Raji (cell line): Measurements from ENCODE around the gene HP.

ENCODE experiments used
- POLR2A ChIP-seq: IDR thresholded peaks from 2 replicates; pipeline ENCODE4 v1.6.1; 2011; ENCODE audit warnings: low read depth, low read length, control low read depth; ENCODE audit not compliant: insufficient read depth

Gene HP

GRCh38 chr16:72027669-72028378 lies 26.5 kb upstream of the HP start:
- no peak for TF ChIP-seq POLR2A

- no peak for TF ChIP-seq POLR2A
These were observed 24.6 kb upstream of the HP start for GRCh38 chr16:72029567-72030271.

- no peak for TF ChIP-seq POLR2A
These were observed 20.9 kb upstream of the HP start for GRCh38 chr16:72033437-72033836.

DNA sequence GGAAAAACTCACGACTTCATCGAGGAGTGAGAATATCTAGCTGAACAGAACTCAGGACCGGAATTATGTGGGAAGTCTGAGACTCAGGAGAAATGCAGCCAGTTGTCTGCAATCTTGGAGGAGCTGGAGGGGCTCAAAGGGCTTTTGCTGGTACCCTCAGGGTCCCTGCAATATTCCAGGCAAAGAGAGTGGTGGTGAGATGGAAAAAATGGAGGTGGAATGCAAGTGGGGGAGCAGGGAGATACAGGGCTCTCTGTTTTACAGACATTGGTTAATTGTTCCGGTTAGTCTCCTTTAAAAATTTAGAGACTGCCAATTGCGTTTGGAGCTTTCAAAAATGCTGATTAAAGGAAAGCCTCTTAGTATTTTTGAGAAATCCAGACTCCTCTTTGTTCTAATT lies 18.2 kb upstream of the HP start:
- no peak for TF ChIP-seq POLR2A

- TF ChIP-seq POLR2A: no peak
These were observed 12.1 kb upstream of the HP start for GRCh38 chr16:72042157-72042660.

- no peak for TF ChIP-seq POLR2A
These were observed 11.2 kb upstream of the HP start for GRCh38 chr16:72043058-72043457.

- TF ChIP-seq POLR2A: no peak
These were observed 10.8 kb upstream of the HP start for GRCh38 chr16:72043539-72043938.

- no peak for TF ChIP-seq POLR2A
These were observed 10.0 kb upstream of the HP start for GRCh38 chr16:72044296-72044695.

DNA sequence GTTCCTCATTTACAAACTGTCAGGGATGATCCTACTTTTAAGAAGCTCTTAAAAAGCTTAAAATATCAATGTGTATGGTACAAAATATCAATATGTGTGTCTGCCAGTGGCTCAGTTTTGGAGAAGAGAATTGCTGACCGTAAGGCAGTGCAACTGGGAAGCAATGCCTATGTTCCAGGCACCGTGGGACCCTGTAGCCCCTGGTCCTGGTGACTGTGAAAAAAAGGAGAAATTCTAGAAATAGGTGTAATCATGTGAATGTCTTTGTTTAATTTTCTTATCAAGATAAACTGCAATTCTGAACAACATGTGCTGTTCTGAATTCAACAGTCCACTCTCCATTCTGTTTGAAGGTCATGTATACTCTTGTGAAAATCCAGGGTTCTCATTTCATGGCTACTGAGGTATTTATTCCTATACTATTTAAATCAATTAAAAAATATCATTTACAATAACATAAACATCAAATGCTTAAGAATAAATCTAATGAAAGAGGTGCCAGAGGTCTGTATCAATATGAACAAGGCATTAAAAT lies 9.4 kb upstream of the HP start:
- TF ChIP-seq POLR2A: no peak

DNA sequence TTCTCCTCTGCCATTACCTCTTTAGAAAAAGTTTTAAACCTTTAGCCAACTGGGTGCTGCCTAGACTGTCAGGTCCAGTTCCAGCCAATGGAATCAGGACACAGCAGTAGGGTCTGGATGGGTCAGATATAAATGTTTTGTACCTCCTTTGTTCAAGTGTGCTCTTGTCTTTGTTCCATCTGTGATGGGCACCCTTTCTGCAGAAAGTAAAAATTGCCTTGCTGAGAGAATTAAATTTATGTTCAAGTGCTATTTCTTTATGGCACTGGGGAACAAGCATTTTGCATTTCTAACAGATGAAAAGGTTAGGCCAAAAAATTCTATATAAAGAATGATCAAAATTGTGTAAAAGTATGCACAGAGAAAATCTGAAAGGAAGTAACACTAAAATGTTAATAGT lies 5.2 kb upstream of the HP start:
- no peak for TF ChIP-seq POLR2A

DNA sequence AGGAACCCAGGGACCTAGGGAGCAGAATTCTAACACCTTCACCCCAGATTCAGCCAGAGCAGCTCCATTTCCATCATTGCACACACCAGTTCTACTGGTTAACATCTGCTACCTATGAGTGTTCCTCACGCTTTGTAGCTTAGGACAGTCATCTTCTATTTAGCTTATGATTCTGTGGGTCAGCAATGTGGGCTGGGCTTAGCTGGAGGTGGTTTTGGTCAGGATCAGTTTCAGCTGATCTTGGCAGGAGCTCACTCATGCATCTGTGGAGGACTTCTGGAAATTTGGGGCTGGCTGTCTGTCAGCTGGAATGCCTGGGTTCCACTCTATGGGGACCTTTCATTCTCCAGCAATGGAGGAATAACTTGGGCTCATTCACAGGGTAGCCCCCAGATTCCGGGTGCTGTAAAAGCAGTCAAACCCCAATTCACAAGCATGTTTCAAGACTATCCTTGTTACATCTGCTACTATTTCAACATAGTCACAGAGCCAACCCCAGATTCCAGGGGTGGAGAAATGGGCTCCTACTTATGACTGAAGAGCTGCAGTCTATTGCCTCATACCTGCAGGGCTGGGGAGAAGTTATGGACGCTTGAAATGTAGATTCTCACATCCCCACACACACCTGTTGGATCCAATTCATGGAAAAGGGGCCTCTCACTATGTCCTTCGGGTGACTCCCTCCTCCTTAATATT lies 3.4 kb upstream of the HP start:
- no peak for TF ChIP-seq POLR2A

DNA sequence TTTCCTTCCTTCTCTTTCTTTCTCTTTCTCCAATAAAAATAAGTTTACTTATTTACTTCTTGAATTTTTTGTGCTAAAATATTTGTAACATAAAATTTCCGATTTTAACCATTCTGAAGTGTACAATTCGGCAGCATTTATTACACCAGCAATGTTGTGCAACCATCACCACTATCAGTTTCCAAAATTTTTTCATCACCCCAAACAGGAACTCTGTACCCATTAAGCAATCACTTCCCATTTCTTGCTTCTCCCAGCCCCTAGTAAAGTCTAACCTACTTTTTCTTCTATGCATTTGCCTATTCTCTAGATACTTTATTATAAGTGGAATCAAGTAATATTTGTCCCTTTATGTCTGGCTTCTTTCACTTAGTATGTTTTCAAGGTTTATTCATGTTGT lies 2.5 kb upstream of the HP start:
- no peak for TF ChIP-seq POLR2A

- TF ChIP-seq POLR2A: no peak
These were observed 1.6 kb downstream of the HP start for GRCh38 chr16:72055911-72056310.

- no peak for TF ChIP-seq POLR2A
These were observed 6.1 kb downstream of the HP start for GRCh38 chr16:72060405-72060804.

GRCh38 chr16:72061564-72061963 lies 7.3 kb downstream of the HP start:
- no peak for TF ChIP-seq POLR2A
